Stimulated activated naive B cell treated with anti-CD40 and anti-IgM and Interleukin-4, amounts not matched to agents 10 μg/mL and 1 μg/mL and 100 μg/mL, for 72 hours (primary cell): ENCODE measurements around the gene ING4.

Source experiments
- ATAC-seq, 2 donors: fragments of 150-1000 bp; cut with Tn5 transposase; replicated peaks; 2 replicates each; pipeline ENCODE4 v1.10.0; 2021; ENCODE audit warnings: moderate library complexity in 1 of 2
- DNase-seq: peaks from one replicate; pipeline ENCODE4 v3.0.0; 2021
- H3K27ac Mint-ChIP-seq: one replicate; pipeline ENCODE4 v1.8.0; 2022; ENCODE audit warnings: mild to moderate bottlenecking, mixed read lengths
- H3K27me3 Mint-ChIP-seq, 2 donors: one replicate each; pipeline ENCODE4 v1.8.0; 2022; ENCODE audit warnings: mixed read lengths in 2 of 2
- H3K36me3 Mint-ChIP-seq, 2 donors: one replicate each; pipeline ENCODE4 v1.8.0; 2022; ENCODE audit warnings: mixed read lengths in 2 of 2, mild to moderate bottlenecking in 1 of 2
- H3K4me1 Mint-ChIP-seq, 2 donors: one replicate each; pipeline ENCODE4 v1.8.0; 2022; ENCODE audit warnings: mixed read lengths in 2 of 2, mild to moderate bottlenecking in 1 of 2
- H3K4me3 Mint-ChIP-seq, 2 donors: one replicate each; pipeline ENCODE4 v1.8.0; 2022; ENCODE audit warnings: mild to moderate bottlenecking in 2 of 2, mixed read lengths in 2 of 2, moderate library complexity in 1 of 2
- H3K9me3 Mint-ChIP-seq, 2 donors: one replicate each; pipeline ENCODE4 v1.8.0; 2022; ENCODE audit warnings: mixed read lengths in 2 of 2, mild to moderate bottlenecking in 1 of 2

Gene ING4

DNA sequence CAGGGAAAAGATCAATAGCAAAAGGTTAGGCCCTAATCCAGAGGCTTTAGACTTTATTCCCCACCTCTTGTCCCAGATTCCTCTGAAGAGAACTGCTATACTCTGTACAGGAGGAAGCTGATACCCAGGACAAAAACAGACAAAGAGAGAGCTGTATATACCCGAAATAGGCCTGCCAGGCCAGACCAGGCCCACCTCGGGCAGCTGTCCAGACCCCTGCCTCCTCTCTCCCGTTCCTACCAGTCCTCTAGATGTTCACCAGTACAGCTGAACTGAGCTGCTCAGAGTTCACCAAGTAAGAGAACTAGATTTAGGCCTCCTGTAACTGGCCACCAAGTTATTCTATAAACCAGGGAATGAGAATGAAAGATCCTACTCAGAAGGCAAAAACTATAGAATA, 60.4 kb downstream of the ING4 start:
- Mint-ChIP-seq H3K9me3 (no peaks in the 10 kb centered on the region), H3K27ac (peak overlapping the region; percentile 92), H3K36me3 (peaks cover 62 to 69% of the 10 kb centered on the region in 2 donors), H3K27me3 (no peaks in the 10 kb centered on the region), H3K4me3 (peak overlapping the region in 1 of 2 donors; percentile 72), H3K4me1 (peaks cover 36 to 51% of the 10 kb centered on the region in 2 donors)
- DNase-seq (no peak), ATAC-seq (no peak)
